GM19397 (cell line): ENCODE data around the gene ULK3.

Experiments
- ATAC-seq: cut with Tn5 transposase; IDR thresholded peaks from one replicate; pipeline ENCODE4 v1.9.1; 2021; ENCODE audit warnings: mild to moderate bottlenecking, moderate library complexity; ENCODE audit not compliant: unreplicated experiment

The ULK3 gene

GRCh38 chr15:74800559-74801094 is 42.3 kb downstream of the ULK3 start:
- no peak for ATAC-seq

GRCh38 chr15:74799856-74800558 is 42.9 kb downstream of the ULK3 start:
- ATAC-seq = peak; percentile 68

- peak; percentile 23 for ATAC-seq
Observed at GRCh38 chr15:74799255-74799855, 43.6 kb downstream of the ULK3 start.

- ATAC-seq = no peak
Observed at GRCh38 chr15:74798388-74799254, 44.3 kb downstream of the ULK3 start.

- no peak for ATAC-seq
Observed at GRCh38 chr15:74795966-74796625, 46.9 kb downstream of the ULK3 start.

GRCh38 chr15:74794970-74795349 is 48.0 kb downstream of the ULK3 start:
- ATAC-seq = no peak

- ATAC-seq = no peak
Observed at GRCh38 chr15:74794248-74794969, 48.5 kb downstream of the ULK3 start.

GRCh38 chr15:74793135-74794028 is 49.6 kb downstream of the ULK3 start:
- ATAC-seq = no peak

GRCh38 chr15:74792227-74793016 is 50.5 kb downstream of the ULK3 start:
- ATAC-seq = no peak

- ATAC-seq = no peak
Observed at GRCh38 chr15:74791667-74792066, 51.3 kb downstream of the ULK3 start.

- no peak for ATAC-seq
Observed at GRCh38 chr15:74791007-74791406, 51.9 kb downstream of the ULK3 start.

GRCh38 chr15:74790080-74790916 is 52.7 kb downstream of the ULK3 start:
- no peak for ATAC-seq

- ATAC-seq = no peak
Observed at GRCh38 chr15:74789741-74790079, 53.2 kb downstream of the ULK3 start.

- ATAC-seq = no peak
Observed at GRCh38 chr15:74789171-74789631, 53.8 kb downstream of the ULK3 start.

- ATAC-seq = peak; percentile 21
Observed at GRCh38 chr15:74788683-74789151, 54.2 kb downstream of the ULK3 start.

- ATAC-seq = no peak
Observed at GRCh38 chr15:74788042-74788682, 54.8 kb downstream of the ULK3 start.
